ENCODE data around the gene AIM2. TPM values are rescaled to one million over a fixed set of nuclear protein-coding genes. Genes with fewer than 3 reads are reported as not detected.

AIM2 gene
- total and polyA plus RNA-seq, 2 of the 4 experiments (the other 2 are of a cell fraction) = not detected

DNA sequence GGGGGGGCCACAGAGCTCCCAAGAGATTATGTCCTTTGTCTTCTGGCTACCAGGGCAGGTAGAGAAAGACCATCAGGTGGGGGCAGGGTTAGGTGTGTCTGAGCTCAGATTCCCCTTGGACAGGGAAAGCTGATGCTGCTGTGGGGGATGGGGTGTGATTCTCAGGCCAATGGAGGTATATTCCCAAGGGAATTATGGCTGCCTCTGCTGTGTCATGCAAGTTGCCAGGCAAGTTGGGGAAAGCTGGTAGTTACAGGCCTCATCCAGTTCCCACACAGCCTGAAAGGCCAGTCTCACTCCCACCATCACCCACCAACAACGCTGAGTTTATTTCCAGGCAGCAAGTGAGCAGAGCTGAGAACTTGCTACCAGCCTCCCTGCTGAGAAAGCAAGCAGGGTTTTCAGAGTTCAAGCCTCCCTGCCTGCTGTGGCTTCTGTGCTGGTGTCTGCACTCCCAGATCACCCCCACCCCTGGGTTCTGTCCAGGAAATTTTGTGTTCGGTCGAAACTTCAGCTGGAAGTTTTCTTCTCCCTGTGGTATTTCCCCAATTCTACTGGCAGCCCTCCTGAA, 45.6 kb downstream of the AIM2 start:
- CTCF ChIA-PET = no interaction called here
- Histone ChIP-seq H3K9ac (ENCODE audit: low read depth, low read length) (no peak overlapping the region), H3K9me3 (ENCODE audit: control insufficient read depth, insufficient read depth, low read length) (no peaks in the 10 kb centered on the region), H3K4me1 (ENCODE audit: control insufficient read depth, insufficient read depth, low read length) (no peaks in the 10 kb centered on the region), H3K4ac (ENCODE audit: low read depth, low read length) (no peak overlapping the region), H3K4me2 (ENCODE audit: low read depth, low read length) (no peak overlapping the region), H4K20me1 (ENCODE audit: insufficient read depth, low read length) (no peaks in the 10 kb centered on the region), H3K27me3 (ENCODE audit: control insufficient read depth, insufficient read depth, low read length) (no peaks in the 10 kb centered on the region), H3K79me1 (ENCODE audit: low read depth in 1 of 2, low read length in 2 of 2) (peaks cover 17 to 25% of the 10 kb centered on the region in 2 experiments; a peak in 3 of 4 replicates), H3K56ac (ENCODE audit: extremely low read depth, insufficient read depth, low read length) (no peak overlapping the region; the same call in 1 of the 2 replicates), H2BK20ac (ENCODE audit: low read depth, low read length) (no peak overlapping the region), H4K8ac (ENCODE audit: low read depth in 2 of 2, low read length in 2 of 2) (no peak overlapping the region), H2BK5ac (ENCODE audit: low read depth, low read length, poor library complexity, severe bottlenecking) (no peak overlapping the region), H2AFZ (replicated peaks; ENCODE audit: low read length, poor library complexity) (no peak overlapping the region), H2AK5ac (ENCODE audit: low read depth, low read length) (no peak overlapping the region), H3K23ac (ENCODE audit: low read depth, low read length) (no peak overlapping the region), H4K5ac (ENCODE audit: low read depth, low read length) (no peak overlapping the region), H2BK120ac (ENCODE audit: low read depth, low read length) (no peak overlapping the region), H3K9me1 (ENCODE audit: insufficient read depth, low read length) (peaks cover 4% of the 10 kb centered on the region; the same call in 1 of the 2 replicates), H2AK9ac (replicated peaks; ENCODE audit: low read depth, low read length, poor library complexity) (no peak overlapping the region), H4K91ac (ENCODE audit: insufficient read depth, low read depth, low read length) (no peak overlapping the region), H3K14ac (replicated peaks; ENCODE audit: low read depth, low read length) (no peak overlapping the region), H2BK15ac (ENCODE audit: low read depth, low read length) (no peak overlapping the region), H3K18ac (ENCODE audit: low read depth, low read length) (no peak overlapping the region), H3K36me3 (ENCODE audit: control insufficient read depth, insufficient read depth, low read length) (peaks cover 32% of the 10 kb centered on the region), H3K27ac (ENCODE audit: insufficient read depth, low read length) (no peak overlapping the region), H3K4me3 (ENCODE audit: insufficient read depth, low read depth, low read length) (no peak overlapping the region)
- no peak for ATAC-seq (ENCODE audit: low read depth)
- no TSS peak for BruUV-seq (replicated peaks)
- intact Hi-C loops (cut with micrococcal nuclease) = no loop called here
- dilution Hi-C loops (cut with HindIII; ENCODE audit: low sequenced_read_pairs, unreplicated experiment) = no loop called here
- in situ Hi-C loops (cut with MboI; ENCODE audit: low sequenced_read_pairs) = no loop called here
- no CpG with 5 or more reads among the region's 3 CpGs for WGBS, 2 experiments (ENCODE audit: extremely low coverage in 2 of 2, insufficient read length in 1 of 2)
- DNase-seq = no peak
- no peak for TF ChIP-seq FOS (IDR thresholded peaks at IDR 0.05; ENCODE audit: low read depth, low read length)
- TF ChIP-seq CTCF (conservative IDR thresholded peaks at IDR 0.05; ENCODE audit: low read depth, low read length) = no peak
- no peak for TF ChIP-seq MAZ (IDR thresholded peaks at IDR 0.05; ENCODE audit: borderline replicate concordance, low read depth, low read length)
- no peak for TF ChIP-seq MXI1 (IDR thresholded peaks at IDR 0.05; ENCODE audit: borderline replicate concordance, low read depth, low read length)
- TF ChIP-seq MAFK (IDR thresholded peaks at IDR 0.05; ENCODE audit: low read depth, low read length) = no peak
- no peak for TF ChIP-seq CHD1 (IDR thresholded peaks at IDR 0.05; ENCODE audit: low read depth, low read length)
- TF ChIP-seq BHLHE40 (IDR thresholded peaks at IDR 0.05; ENCODE audit: low read depth, low read length) = no peak
- no peak for TF ChIP-seq SMC3 (IDR thresholded peaks at IDR 0.05; ENCODE audit: low read depth, low read length)
- no peak for TF ChIP-seq RAD21 (IDR thresholded peaks at IDR 0.05; ENCODE audit: low read length)
- TF ChIP-seq RCOR1 (IDR thresholded peaks at IDR 0.05; ENCODE audit: insufficient replicate concordance, low read length) = no peak
- TF ChIP-seq NFE2L2 (IDR thresholded peaks at IDR 0.05; ENCODE audit: low read depth, low read length) = no peak
- TF ChIP-seq RFX5 (IDR thresholded peaks at IDR 0.05; ENCODE audit: low read depth, low read length) = no peak
- no peak for TF ChIP-seq POLR2A (IDR thresholded peaks at IDR 0.05; ENCODE audit: low read depth, low read length)
- no peak for TF ChIP-seq CEBPB (IDR thresholded peaks at IDR 0.05; ENCODE audit: low read depth, low read length)
- no peak for TF ChIP-seq ELK1 (IDR thresholded peaks at IDR 0.05; ENCODE audit: borderline replicate concordance, low read depth, low read length)
- TF ChIP-seq, protein P1, sequence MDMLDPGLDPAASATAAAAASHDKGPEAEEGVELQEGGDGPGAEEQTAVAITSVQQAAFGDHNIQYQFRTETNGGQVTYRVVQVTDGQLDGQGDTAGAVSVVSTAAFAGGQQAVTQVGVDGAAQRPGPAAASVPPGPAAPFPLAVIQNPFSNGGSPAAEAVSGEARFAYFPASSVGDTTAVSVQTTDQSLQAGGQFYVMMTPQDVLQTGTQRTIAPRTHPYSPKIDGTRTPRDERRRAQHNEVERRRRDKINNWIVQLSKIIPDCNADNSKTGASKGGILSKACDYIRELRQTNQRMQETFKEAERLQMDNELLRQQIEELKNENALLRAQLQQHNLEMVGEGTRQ (IDR thresholded peaks at IDR 0.05; ENCODE audit: low read depth, low read length) = no peak
- POLR2A ChIA-PET (ENCODE audit: unreplicated experiment) = no interaction called here

Data from IMR-90 (cell line).